ENCODE measurements around the gene GABRG1.

GRCh38 chr4:46051392-46051791 is 72.5 kb downstream of the GABRG1 start:
- TF ChIP-seq CTCF (IDR thresholded peaks at IDR 0.05): no peak
- no peak for TF ChIP-seq POLR2A (IDR thresholded peaks at IDR 0.05)

Measured in right lobe of liver (tissue), 4 donors.